ENCODE measurements around the gene WNK3.

WNK3 gene

DNA sequence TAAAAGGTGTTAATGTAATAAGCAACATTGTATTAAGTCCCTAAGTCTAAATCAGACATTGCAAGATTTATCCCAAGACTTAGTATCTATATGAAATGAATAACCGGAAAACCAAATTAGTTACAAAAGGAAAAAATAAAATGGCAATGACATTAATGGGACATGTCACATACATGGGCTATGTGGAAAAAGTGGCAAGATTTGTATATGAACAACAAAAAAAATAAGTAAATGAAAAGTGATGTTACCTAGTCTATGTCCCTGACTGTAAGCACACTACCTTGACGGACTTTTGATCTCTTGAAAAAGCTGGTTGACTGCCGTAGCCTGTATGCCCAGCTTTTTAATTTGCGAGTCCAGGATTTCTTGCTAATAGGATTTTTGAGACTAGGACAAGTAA lies 119.3 kb downstream of the WNK3 start:
- no peak for DNase-seq (ENCODE audit: low spot score)

DNA sequence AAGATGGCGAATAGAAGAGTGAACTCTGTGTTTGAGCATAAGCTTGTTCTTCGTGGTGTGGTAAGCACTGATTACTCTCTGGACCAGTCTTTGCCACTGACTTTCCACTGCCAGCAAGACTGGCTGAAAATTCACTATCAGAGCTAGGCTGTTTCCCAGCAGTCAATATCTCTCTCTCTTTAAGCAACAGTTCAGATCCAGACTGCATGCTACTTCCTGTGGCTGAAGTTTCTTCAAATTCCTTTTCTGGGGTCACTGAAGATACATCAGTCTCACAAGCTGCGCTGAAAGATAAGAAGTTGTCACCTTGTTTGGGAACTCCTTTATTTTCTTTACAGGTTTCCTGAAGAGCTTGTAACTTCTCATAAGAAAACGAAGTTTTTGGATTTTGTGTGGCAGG lies 120.8 kb downstream of the WNK3 start:
- no peak for DNase-seq (ENCODE audit: low spot score)

DNA sequence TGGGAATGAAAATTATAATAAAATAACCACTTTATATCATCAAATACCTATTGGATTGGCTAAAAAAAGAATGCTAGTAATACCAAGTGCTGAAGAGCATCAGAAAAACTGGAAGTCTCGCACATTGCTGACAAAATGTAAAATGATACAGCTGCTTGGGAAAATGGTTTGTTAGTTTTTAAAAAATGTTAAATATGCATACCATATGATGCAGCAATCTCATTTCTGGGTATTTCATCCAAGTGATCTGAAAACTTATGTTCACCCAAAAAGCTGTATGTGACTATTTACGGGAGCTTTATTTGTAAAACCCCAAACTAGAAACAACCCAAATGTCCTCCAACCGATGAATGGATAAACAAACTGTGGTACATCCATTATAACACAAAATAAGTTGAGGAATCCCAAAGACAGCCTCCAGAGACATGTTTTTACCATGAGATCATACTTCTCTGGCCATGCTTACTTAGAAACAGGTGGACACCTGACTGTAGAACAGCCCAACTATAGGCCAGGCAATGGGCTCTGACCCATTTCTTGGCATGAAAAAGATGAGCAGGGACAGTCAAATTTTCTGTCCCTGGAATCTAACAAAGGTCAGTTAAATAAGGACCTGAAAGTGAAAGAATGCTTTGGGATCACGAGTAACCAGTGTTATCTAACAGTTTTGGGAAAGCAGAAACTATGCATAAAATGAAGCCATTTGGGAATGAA lies 127.3 kb downstream of the WNK3 start:
- no peak for DNase-seq (ENCODE audit: low spot score)

DNA sequence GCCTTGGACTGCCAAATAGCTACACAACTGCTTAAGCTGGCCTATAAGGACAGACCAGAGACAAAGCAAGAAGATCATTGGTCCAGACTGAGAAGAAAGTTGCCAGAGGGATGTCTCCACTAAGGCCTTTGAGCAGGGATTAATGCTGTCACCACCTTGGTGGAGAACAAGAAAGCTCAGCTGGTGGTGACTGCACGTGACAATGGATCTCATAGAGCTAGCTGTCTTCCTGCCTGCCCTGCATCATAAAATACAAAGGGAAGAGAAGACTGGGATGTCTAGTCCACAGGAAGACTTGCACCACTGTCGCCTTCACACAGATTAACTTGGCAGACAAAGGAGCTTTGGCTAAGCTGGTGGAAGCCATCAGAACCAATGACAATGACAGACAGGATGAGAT lies 134.3 kb downstream of the WNK3 start:
- no peak for DNase-seq (ENCODE audit: low spot score)

DNA sequence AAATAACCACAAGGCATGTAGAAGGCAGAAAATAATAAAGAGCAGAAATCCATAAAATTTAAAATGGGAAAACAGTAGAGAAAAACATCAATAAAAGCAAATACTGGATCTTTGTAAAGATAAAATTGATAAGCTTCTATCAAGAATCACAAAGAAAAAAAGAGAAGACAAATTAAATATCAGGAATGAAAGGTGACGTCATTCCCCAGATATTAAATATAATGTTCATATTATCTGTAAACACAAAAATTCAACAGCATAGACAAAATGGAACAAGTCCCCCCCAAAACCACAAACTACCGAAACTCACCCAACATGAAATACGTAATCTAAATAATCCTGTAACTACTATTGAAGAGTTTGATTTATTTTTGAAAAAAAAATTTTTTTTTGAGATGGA lies 144.2 kb downstream of the WNK3 start:
- no peak for DNase-seq (ENCODE audit: low spot score)

DNA sequence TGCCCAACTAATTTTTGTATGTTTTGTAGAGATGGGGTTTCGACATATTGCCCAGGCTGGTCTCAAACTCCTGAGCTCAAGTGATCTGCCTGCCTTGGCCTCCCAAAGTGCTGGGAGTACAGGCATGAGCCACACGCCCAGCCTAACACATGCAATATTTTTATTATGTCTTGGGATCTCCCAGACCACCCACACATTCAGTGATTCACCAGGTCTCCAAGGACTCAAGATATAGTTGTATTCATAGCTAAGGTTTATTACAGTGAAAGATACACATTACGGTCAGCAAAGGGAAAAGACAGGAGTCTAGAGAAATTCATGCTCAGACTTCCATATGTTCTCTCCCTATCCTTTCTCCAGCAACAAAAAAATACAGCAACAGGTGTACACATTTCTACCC lies 149.3 kb downstream of the WNK3 start:
- DNase-seq (ENCODE audit: low spot score) = no peak

DNA sequence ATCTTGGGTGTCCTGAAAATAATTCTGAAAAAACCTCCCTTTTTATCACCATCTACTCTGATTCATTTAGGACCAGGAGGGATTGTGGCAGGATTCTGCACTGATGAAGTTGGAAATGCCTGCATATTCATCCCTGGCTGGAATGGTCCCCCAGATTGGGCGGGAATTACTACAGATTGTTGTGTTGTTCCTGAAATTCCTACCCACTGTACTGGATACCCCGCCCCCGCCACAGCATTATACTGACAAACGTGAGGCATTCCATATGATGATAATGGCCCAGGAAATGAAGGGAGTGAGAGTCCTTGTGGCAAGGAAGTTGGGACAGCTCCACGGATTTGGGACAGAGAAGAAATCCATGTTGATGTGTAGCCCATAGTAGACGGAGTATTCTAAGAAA lies 159.6 kb downstream of the WNK3 start:
- DNase-seq (ENCODE audit: low spot score) = no peak

DNA sequence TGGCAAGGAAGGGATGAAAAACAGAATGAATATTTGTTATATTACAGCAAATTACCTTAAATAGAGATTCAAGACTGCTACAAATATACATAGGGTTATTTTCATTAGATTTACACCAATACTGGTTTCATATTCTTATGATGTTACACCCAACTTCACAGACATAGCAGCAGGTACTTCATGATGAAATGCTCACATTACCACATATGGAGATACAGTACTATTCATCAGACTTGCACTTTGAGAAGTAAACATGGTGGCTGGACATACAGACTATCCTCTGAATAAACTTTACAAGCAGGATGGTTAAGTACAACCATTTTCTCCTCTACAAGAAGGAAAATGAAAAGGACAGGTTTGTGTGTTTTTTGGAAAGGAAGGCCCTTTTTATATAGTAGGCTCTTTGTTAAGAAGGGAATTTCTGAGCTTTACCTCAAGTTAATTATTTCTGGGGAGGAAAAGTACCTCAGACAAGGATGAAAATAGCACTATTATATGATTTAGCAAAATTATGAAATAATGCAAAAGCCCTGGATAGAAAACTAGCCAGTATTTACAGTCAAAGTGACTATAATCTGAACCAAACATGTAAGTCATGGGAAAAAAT lies 162.8 kb downstream of the WNK3 start:
- no peak for DNase-seq (ENCODE audit: low spot score)

DNA sequence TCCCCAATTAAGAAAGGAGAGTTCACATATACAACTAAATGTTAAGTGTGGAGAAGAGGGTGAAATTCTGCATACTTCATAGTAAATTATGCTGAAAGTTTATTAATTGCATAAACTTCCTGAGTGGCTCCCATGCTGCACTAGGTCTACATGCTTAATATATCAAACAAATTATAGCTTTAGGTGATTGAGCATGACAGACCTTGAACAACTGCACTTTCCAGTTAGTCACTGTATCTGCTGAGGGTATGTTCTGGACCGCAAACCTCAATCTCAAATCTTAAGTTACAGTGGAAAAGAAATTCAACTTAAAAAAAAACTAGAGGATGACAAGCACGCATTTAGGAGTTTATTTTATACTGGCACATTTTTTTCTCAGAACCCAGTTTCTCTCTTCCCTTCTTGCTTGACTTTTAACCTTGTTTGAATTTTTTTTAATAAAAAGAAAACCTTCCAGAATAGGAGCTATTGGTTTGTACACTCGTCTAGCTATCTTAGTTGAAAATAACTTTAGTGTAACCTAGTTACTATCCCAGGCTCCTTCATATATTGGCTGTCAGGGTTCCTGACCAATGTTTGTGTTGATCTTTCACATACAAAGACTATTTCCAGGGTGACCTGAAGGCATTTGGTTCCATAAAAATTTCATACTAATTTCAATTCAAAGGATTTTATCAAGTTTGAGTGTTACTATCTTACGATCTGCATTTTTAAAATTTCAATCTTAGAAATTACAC lies 164.6 kb downstream of the WNK3 start:
- no peak for DNase-seq (ENCODE audit: low spot score)

DNA sequence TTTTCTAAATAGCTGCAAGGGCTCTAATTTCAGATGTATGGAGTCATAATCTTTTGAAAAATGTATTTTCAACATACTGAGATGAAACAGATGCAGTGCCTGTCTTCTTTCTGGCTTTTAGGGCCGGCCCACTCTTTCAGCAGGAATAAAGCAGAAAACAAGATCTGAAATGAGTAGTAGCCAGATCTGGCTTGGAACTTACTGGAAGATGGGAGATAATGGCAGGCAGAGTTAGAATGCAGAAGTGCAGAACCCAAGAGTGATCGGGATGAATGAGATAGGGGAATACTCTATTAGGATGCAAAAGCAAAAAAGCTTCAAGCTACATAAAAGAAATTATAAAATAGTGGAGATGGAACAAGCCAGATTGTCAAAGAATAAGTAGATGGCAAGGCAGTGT lies 173.4 kb downstream of the WNK3 start:
- no peak for DNase-seq (ENCODE audit: low spot score)

DNA sequence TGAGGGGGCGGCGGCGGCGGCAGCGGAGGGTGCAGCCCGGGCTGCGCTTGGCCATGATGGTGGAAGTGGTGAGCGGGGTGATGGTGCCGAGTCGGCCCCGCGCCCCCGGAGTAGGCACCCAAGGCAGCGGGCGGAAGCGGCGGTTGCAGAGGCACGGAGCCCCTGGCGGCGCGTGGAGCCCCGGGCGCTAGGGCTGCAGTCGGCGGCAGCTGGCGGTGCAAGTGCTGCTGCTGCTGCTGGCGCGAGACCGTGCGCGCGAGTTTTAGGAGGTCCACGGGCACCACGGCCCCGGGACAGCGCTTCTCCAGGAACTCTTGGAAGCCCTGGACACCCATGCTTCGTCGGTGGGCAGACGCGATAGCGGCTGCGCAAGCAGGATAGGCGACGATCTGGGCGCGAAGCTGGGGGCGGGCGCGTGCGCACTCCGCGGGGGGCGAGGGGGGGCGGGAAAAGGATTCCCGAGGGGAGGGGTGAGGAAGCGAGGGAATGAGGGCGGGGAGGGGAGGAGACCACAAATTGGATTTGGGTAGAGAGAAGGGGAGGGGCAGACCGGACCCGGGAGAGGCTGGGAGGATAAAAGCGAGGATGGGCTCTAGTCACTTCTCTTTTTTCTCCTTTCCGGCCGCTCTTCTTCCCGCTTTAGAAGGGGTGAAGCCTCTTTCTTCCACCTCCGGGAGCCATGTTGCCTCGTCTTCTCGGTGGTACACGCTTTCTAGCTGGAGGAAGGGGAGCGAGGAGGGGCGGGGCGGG lies 174.8 kb downstream of the WNK3 start, which contains the start of gene FAM120C:
Gene FAM120C (minus strand): TSS at position 391 of the 750 bp plus-strand sequence. CDS start 56 bp downstream, at position 335.
- DNase-seq (ENCODE audit: low spot score) = peak; percentile 35

DNA sequence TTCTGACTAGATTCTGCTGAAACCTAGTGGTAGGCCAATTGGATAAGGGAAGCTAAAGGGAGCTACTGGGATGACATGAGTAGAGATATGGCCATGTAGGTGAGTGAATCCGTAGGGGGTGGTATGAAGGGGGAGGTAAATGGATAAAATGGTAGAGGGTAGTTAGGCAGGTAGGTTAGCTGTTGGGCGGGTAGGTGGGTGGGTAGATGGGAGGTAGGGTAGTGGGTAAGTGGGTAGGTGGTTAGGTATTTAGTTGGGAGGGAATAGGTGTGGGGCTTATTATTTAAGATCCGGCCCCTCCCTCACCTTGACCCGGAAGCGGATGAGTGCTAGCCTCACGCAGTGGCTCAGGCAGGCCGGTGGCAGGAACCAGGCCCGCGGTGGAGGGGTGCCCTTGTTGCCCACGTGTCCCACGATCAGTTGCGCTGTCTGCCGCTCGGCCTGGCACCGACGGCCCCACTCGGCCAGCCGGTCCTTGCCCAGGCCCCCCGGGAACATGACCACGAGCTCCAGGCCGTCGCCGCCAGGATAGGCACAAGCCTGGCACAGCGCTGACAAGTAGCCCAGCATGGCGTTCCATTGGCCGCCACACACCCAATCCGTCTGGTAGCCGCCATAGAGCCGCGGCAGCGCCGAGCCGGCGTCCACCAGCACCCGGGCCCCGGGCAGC lies 175.5 kb downstream of the WNK3 start:
- DNase-seq (ENCODE audit: low spot score) = peak; percentile 27

DNA sequence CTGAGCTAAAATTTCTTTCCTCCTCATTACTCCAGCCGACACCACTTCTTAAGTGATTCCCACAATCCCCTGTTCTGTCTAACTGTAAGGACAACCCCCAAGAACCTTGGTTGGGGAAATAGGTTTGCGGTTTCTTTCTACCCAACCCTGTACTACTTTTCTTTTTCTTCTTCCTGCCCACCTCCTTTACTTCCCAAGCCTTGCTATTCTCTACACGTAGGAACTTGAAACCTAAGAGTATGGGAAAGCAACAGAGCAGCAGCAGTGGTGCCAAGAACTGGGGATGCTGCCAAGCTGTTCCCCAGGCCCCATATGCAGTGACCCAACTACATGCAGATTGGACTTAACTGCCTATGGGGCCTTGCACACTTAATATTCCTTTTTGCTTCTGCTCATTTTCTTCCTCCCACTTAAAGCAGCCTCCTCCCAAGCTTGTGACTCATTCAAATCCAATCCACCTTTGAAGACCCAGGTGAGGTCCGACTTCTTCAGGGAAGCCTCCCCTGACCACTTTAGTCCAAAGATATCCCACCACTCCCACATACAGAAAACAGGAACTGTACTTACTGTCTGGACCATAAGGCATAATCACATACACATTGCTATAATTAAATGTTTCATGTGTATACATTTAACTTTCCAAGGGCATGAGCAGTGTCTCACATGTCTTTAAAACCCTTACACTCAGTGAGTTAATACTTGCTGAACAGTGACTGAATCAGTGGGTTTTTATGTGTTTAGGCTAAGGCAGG lies 176.5 kb downstream of the WNK3 start:
- no peak for DNase-seq (ENCODE audit: low spot score)

DNA sequence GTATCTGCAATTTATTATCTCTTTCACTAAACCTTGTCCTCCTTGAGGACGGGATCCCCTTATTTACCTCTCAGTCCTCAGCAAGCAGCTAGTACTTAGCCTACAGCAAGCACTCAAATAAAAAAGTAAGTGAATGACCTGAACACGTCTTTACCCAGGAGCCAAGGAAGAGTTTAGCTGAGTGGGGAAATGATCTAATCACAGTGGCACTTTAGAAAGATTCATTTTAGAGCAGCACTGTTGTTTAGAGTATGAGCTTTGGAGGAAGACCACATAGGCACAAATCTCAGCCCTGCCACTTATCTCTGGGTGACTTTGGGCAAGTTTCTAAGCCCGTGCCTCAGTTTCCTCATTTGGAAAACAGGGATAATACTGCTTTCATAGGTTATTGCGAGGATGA lies 177.4 kb downstream of the WNK3 start:
- no peak for DNase-seq (ENCODE audit: low spot score)

DNA sequence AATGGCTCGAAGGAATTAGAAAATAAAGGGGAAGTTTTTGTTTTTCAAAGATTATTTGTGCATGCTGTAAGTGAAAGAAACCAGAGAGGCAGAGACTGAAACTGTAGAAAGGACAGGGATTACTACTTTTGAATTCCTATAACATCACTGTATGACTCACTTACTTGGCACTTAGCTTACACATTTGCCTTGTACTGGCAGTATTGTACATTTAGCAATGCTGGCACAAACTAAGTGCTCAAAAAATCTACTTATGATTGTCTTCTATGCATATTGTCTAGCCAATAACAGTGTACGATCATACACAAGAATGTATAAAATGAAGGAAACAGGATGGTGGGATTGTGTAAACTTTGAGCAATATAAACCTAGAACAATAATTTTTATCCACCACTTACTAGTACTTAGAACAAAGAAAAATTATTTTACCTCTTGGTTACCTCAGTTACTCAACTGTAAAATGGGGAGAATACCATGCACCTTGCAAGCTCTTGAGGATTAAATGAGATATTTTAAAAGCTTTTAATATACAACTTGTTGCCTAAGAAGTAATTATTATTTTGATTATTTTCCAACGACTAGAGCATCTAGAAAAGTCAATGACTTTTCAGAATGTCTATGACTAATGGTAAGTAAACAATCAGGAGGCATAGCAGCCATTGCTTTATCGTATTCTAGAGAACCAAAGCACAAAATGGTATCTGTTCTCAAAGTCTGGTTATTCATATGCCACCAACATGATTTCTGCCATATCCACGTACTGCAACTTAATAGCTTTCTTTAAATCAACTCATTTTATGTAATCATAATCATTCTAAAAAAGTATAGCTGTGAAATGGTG lies 179.5 kb downstream of the WNK3 start:
- no peak for DNase-seq (ENCODE audit: low spot score)

DNA sequence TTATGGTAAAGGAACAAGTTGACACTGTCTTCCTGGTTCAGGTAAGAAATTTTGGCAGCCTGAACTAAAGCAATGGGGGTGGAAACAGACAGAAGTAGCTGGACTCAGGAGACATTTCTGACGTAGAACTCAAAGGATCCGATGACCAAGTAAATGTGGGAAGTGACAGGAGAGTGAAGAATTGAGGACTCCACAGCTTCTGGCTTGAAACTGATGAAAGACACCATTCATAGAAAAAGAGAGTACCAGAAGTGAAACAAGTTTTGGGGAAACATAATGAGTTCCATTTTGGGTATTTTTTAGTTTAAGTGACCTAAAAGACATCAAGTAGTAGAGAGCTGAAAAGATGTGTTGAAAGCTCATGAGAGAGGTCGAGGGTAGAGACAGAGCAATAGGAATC lies 180.5 kb downstream of the WNK3 start:
- DNase-seq (ENCODE audit: low spot score) = no peak

DNA sequence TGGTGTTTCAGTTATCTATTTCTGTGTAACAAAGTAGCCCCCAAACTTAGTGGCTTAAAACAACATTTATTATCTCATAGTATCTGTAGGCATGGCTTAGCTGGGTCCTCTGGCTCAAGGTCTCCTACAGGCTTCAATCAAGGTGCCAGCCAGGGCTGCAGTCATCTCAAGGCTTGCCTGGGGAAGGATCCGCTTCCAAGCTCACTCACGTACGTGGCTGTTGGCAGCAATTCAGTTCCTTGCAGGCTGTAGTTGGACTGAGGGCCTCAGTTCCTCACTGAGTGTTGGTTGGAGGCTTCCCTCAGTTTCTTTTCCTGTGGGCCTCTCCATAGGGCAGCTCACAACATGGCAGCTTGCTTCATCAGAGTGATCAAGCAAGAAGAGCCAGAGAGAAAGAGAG lies 184.1 kb downstream of the WNK3 start:
- DNase-seq (ENCODE audit: low spot score) = no peak

DNA sequence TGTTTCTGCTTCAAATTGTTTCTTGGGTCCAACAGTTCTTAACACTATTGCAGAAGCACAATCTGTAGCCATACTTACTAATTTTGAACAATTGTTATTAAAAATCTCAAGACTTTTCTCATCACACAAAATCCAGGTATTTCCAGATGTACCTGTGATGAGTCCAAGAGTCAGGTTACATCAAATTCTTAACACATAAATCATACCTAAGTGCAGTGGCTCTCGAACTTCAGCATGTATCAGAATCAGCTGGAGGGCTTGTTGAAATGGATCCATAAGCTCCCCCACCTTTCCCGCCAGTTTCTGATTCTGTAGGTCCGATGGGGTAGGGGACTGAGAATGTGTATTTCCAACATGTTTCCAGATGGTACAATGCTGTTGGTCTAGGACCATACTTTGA lies 185.4 kb downstream of the WNK3 start:
- DNase-seq (ENCODE audit: low spot score) = no peak

DNA sequence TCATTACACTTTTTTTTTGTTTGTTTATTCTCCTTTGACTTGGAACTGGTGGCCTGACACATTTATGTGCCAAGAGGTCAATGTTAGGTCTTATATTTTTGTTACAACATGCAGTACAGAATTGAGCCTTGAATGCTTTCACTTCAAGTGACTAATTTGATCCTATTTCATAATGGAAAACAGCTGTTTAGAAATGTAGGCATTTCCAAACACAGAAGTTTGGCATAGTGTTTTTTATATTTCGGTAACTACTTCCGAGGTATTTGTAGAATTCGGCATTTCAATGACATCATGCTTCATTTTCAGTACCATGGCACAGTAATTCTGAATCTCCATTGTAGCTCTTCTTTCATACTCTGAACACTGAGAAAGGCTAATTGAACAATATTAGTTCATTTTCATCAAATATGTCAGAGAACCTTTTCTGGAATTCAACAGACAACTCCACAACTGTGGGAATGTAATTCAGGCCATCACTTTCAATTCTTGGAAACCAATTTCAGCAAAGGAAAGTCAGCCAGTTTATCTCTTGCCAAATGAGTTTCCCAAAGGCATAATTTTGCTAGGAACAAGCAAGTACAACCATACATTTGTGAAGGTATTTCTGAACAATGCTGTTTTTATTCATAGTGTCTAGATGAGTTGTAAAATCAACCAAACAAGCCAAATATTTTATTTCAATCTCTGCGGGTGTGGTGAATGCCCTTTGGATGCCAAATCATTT lies 186.2 kb downstream of the WNK3 start:
- DNase-seq (ENCODE audit: low spot score) = no peak

DNA sequence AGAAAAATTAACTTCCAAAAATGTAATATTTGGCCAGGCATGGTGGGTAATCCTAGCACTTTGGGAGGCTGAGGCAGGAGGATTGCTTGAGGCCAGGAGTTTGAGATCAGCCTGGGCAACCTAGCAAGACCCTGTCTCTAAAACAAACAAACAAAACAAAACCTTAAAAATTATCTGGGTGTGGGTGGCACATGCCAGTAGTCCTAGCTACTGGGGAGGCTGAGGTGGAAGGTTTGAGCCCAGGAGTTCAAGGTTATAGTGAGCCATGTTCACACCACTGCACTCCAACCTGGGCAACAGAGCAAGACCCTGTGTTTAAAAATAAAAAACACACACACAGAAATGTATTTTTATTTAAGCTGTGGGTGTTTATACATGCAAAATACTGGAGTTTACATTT lies 186.8 kb downstream of the WNK3 start:
- no peak for DNase-seq (ENCODE audit: low spot score)
